Endodermal cell (in vitro differentiated cells): ENCODE results near the gene CEACAM1. TPM values are rescaled to one million over a fixed set of nuclear protein-coding genes. Genes with fewer than 3 reads are reported as not detected.

Source experiments
- DNase-seq: peaks from one replicate; pipeline ENCODE4 v3.0.0-alpha.2; 2017
- H3K27ac ChIP-seq: 2 replicates; pipeline ENCODE4 v1.5.1; 2013; ENCODE audit warnings: mild to moderate bottlenecking, low read depth, low read length, moderate library complexity
- H3K27me3 ChIP-seq: 2 replicates; pipeline ENCODE4 v1.6.1; 2013; ENCODE audit warnings: mild to moderate bottlenecking, low read length, moderate library complexity; ENCODE audit not compliant: insufficient read depth, control insufficient read depth, poor library complexity, severe bottlenecking
- H3K36me3 ChIP-seq: 2 replicates; pipeline ENCODE4 v1.7.0; 2013; ENCODE audit warnings: mild to moderate bottlenecking, low read length, moderate library complexity; ENCODE audit not compliant: control insufficient read depth, insufficient read depth
- H3K4me1 ChIP-seq: one replicate; pipeline ENCODE4 v1.7.0; 2013; ENCODE audit warnings: low read length; ENCODE audit not compliant: control insufficient read depth, insufficient read depth
- H3K4me3 ChIP-seq: 2 replicates; pipeline ENCODE4 v1.5.1; 2013; ENCODE audit warnings: mild to moderate bottlenecking, low read length, moderate library complexity
- H3K9ac ChIP-seq: 2 replicates; pipeline ENCODE4 v1.6.1; 2013; ENCODE audit warnings: mild to moderate bottlenecking, low read length, moderate library complexity; ENCODE audit not compliant: poor library complexity, severe bottlenecking; ENCODE audit errors: extremely low read depth
- H3K9me3 ChIP-seq: 2 replicates; pipeline ENCODE4 v1.6.1; 2013; ENCODE audit warnings: mild to moderate bottlenecking, low read length, moderate library complexity; ENCODE audit not compliant: control insufficient read depth
- H3K27ac Mint-ChIP-seq: 2 replicates; pipeline ENCODE4 v1.8.0; 2020; ENCODE audit warnings: mixed read lengths
- H3K27me3 Mint-ChIP-seq: 2 replicates; pipeline ENCODE4 v1.8.0; 2021; ENCODE audit warnings: mild to moderate bottlenecking, mixed read lengths; ENCODE audit not compliant: insufficient read depth
- H3K36me3 Mint-ChIP-seq: 2 replicates; pipeline ENCODE4 v1.8.0; 2020; ENCODE audit warnings: low read depth, mixed read lengths
- H3K4me1 Mint-ChIP-seq: 2 replicates; pipeline ENCODE4 v1.8.0; 2020; ENCODE audit warnings: mixed read lengths
- H3K4me3 Mint-ChIP-seq: 2 replicates; pipeline ENCODE4 v1.8.0; 2020; ENCODE audit warnings: mild to moderate bottlenecking, moderate library complexity, mixed read lengths
- H3K9me3 Mint-ChIP-seq: 2 replicates; pipeline ENCODE4 v1.8.0; 2020; ENCODE audit warnings: mild to moderate bottlenecking, mixed read lengths
- WGBS, 2 experiments: methylation state at CpG; one replicate each; pipeline versions ENCODE4 v1.1.5 to v1.1.7; 2013; ENCODE audit warnings: missing lambda C conversion rate in 2 of 2, mixed read lengths in 1 of 2; ENCODE audit not compliant: insufficient coverage in 1 of 2, insufficient read length in 1 of 2; 5-methylcytosine and 5-hydroxymethylcytosine counted together
- total RNA-seq, 2 donors: library from RNA; stranded (reverse); fragmentation: NEBNext Ultra II Directional in 1 of 2; extraction: Animal tissue kit (Norgen Biotek cat#: 25700) in 1 of 2; gene quantifications; 2 replicates in 1 of 2; 3 replicates in 1 of 2; pipeline ENCODE4 v1.2.1, GENCODE V29; 2021
- TF ChIP-seq, protein P1 (sequence below): fragments of 200-600 bp; sonication (generic); conservative IDR thresholded peaks from 2 replicates; pipeline ENCODE4 v1.5.0; 2021; ENCODE audit warnings: antibody characterized with exemption, mild to moderate bottlenecking

CEACAM1 gene
- total RNA-seq, 2 donors from 2014 or later, result 1.0 to 1.5 TPM

DNA sequence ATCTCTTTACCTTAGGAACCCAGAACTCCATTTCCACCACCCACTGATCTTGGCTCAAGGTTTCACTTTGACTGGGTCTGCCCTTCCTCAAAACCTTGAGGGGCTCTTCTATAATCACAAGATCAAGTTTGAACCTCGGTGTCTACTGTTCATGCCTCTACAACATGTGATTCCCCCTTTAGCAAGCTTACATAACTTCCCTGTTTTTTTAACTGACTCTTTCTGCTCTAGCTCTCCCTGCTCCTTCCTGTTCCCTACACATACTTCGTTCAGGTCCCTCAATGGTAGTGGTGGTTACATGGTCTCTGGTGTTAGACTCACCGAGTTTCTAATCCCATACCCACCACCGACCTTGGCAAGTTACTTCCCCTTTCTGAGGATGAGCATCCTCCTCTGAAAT, 39.7 kb upstream of the CEACAM1 start:
- Histone ChIP-seq H3K27me3 (no peaks in the 10 kb centered on the region), H3K4me1 (no peaks in the 10 kb centered on the region), H3K36me3 (no peaks in the 10 kb centered on the region), H3K9me3 (no peaks in the 10 kb centered on the region), H3K9ac (no peak overlapping the region), H3K4me3 (no peak overlapping the region), H3K27ac (no peak overlapping the region)
- no peaks in the 10 kb centered on the region for H3K36me3 Mint-ChIP-seq
- peaks cover 23% of the 10 kb centered on the region for H3K27me3 Mint-ChIP-seq
- DNase-seq, result no peak
- no peak overlapping the region for H3K4me3 Mint-ChIP-seq
- H3K9me3 Mint-ChIP-seq, result no peaks in the 10 kb centered on the region
- WGBS, 2 experiments, result 86 to 90% methylated on average over 2 of the region's 4 CpGs
- no peak overlapping the region for H3K27ac Mint-ChIP-seq
- H3K4me1 Mint-ChIP-seq, result no peaks in the 10 kb centered on the region
- TF ChIP-seq, protein P1, sequence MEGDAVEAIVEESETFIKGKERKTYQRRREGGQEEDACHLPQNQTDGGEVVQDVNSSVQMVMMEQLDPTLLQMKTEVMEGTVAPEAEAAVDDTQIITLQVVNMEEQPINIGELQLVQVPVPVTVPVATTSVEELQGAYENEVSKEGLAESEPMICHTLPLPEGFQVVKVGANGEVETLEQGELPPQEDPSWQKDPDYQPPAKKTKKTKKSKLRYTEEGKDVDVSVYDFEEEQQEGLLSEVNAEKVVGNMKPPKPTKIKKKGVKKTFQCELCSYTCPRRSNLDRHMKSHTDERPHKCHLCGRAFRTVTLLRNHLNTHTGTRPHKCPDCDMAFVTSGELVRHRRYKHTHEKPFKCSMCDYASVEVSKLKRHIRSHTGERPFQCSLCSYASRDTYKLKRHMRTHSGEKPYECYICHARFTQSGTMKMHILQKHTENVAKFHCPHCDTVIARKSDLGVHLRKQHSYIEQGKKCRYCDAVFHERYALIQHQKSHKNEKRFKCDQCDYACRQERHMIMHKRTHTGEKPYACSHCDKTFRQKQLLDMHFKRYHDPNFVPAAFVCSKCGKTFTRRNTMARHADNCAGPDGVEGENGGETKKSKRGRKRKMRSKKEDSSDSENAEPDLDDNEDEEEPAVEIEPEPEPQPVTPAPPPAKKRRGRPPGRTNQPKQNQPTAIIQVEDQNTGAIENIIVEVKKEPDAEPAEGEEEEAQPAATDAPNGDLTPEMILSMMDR, result no peak

DNA sequence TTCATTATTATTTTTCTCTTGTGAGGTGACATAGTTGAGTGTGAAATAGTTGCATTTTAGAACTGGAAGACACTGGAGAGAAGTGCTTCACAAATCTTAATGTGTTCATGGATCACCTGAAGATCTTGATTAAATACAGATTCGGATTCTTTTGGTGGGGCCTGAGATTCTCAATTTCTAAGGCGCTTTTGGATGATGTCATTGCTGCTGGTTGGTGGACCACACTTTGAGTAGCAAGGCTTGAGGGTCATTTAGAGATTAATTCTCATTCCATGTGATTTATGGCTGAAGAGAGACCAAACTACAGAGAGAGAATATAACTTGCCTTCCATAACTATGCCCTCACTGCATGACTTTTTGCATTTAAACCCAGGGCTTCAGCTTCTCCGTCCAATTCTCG, 39.3 kb upstream of the CEACAM1 start:
- Mint-ChIP-seq H3K4me1 (no peaks in the 10 kb centered on the region), H3K27me3 (peaks cover 23% of the 10 kb centered on the region), H3K9me3 (no peaks in the 10 kb centered on the region), H3K36me3 (no peaks in the 10 kb centered on the region), H3K4me3 (no peak overlapping the region), H3K27ac (no peak overlapping the region)
- TF ChIP-seq, protein P1, result no peak
- Histone ChIP-seq H3K36me3 (no peaks in the 10 kb centered on the region), H3K9me3 (no peaks in the 10 kb centered on the region), H3K4me1 (no peaks in the 10 kb centered on the region), H3K4me3 (no peak overlapping the region), H3K27me3 (no peaks in the 10 kb centered on the region), H3K27ac (no peak overlapping the region), H3K9ac (no peak overlapping the region)
- DNase-seq, result no peak
- 91 to 94% methylated on average over 4 of the region's 4 CpGs for WGBS, 2 experiments

DNA sequence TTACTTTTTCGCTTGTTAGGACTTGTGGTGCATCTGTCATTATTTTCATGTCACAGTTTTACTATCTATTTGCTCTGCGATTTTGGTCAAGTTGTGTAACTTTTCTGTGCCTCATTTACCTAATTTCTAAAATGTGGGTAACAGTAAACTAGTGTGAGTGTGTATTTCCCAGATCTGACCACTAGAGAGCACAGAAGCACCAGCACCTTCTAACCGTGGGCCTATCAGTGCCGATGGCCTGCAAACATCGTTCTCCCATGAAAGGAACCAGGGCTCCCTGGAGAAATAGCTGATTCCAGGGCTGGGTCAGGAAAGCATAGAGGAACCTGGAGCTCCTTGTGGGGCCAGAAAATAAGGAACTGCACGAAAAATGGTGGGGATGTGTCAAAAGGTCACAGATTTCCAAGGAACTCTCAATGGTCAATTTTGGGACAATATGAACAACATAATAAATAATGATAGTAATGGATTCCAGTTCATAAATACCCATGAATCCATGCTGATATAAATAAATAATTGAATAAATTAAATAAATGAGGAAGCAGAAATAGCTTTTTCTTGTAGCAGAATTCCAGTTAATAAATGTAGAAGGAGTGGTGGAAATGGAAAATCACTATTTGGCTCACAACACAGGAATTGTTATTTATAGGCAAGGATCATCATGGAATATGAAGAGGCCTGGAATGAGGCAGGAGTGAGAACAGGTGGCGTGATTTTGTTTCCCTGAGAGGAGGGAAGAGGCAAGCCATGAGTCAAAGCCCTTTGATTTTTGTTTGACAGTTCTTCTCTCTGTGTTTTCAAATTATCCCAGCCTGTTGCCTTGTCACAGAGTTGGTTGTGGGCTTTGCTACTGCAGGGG, 35.3 kb upstream of the CEACAM1 start:
- no peaks in the 10 kb centered on the region for H3K4me1 Mint-ChIP-seq
- peaks cover 32% of the 10 kb centered on the region for H3K27me3 Mint-ChIP-seq
- Histone ChIP-seq H3K36me3 (no peaks in the 10 kb centered on the region), H3K9ac (no peak overlapping the region), H3K9me3 (no peaks in the 10 kb centered on the region), H3K4me1 (no peaks in the 10 kb centered on the region), H3K27ac (no peak overlapping the region), H3K27me3 (no peaks in the 10 kb centered on the region), H3K4me3 (no peak overlapping the region)
- WGBS, 2 experiments, result 22 to 88% methylated on average over 1 to 7 of the region's 7 CpGs
- no peaks in the 10 kb centered on the region for H3K36me3 Mint-ChIP-seq
- H3K4me3 Mint-ChIP-seq, result no peak overlapping the region
- TF ChIP-seq, protein P1, result peak; percentile 80
- DNase-seq, result peak; percentile 79
- no peaks in the 10 kb centered on the region for H3K9me3 Mint-ChIP-seq
- H3K27ac Mint-ChIP-seq, result no peak overlapping the region
